CD14-positive monocyte (primary cell): Measurements from ENCODE around the gene KRAS. TPM values are rescaled to one million over a fixed set of nuclear protein-coding genes. Genes with fewer than 3 reads are reported as not detected.
A peak's percentile ranks its signal among the peaks of the same experiment; 100 is the strongest.

Experiments
- DNase-seq, 3 donors: peaks; one replicate each; pipeline ENCODE4 v3.0.0-alpha.2; 2011 to 2022
- H2AFZ ChIP-seq: 2 replicates; pipeline ENCODE4 v1.6.0; 2012; ENCODE audit warnings: mild to moderate bottlenecking, low read depth, low read length, inconsistent platforms; ENCODE audit not compliant: insufficient read depth, poor library complexity, severe bottlenecking
- H3K27ac ChIP-seq, 2 donors: 1 replicate in 1 of 2; 2 replicates in 1 of 2; pipeline ENCODE4 v1.5.1; 2012 to 2013; ENCODE audit warnings: low read length in 2 of 2, control low read depth in 1 of 2, inconsistent platforms in 1 of 2, low read depth in 1 of 2, mild to moderate bottlenecking in 1 of 2
- H3K27me3 ChIP-seq, 2 donors: one replicate each; pipeline versions ENCODE4 v1.6.0 to v1.6.1; 2011 to 2013; ENCODE audit warnings: low read length in 2 of 2; ENCODE audit not compliant: control insufficient read depth in 2 of 2, insufficient read depth in 2 of 2
- H3K36me3 ChIP-seq, 2 donors: replicated peaks in 1 of 2; 1 replicate in 1 of 2; 2 replicates in 1 of 2; pipeline versions ENCODE4 v1.5.1 to v1.6.1; 2012 to 2013; ENCODE audit warnings: low read length in 2 of 2, control low read depth in 1 of 2, inconsistent platforms in 1 of 2, mild to moderate bottlenecking in 1 of 2; ENCODE audit not compliant: insufficient read depth in 2 of 2, control insufficient read depth in 1 of 2
- H3K4me1 ChIP-seq, 2 donors: 1 replicate in 1 of 2; 2 replicates in 1 of 2; pipeline versions ENCODE4 v1.5.1 to v1.6.1; 2012 to 2013; ENCODE audit warnings: low read length in 2 of 2, control low read depth in 1 of 2, inconsistent platforms in 1 of 2, mild to moderate bottlenecking in 1 of 2, moderate library complexity in 1 of 2; ENCODE audit not compliant: insufficient read depth in 2 of 2, control insufficient read depth in 1 of 2
- H3K4me2 ChIP-seq: replicated peaks from 2 replicates; pipeline ENCODE3; 2012; ENCODE audit warnings: low read length, moderate library complexity, mild to moderate bottlenecking; ENCODE audit not compliant: poor library complexity, severe bottlenecking; ENCODE audit errors: extremely low read depth
- H3K4me3 ChIP-seq, 3 experiments: fragments of 200-600 bp in 1 of 3; sonication (generic) in 1 of 3; replicated peaks in 1 of 3; 1 replicate in 2 of 3; 2 replicates in 1 of 3; pipeline ENCODE4 v1.5.1; 2011 to 2013; ENCODE audit warnings: low read length in 3 of 3, mild to moderate bottlenecking in 3 of 3, control low read depth in 2 of 3, low read depth in 2 of 3, inconsistent platforms in 1 of 3, moderate library complexity in 1 of 3
- H3K79me2 ChIP-seq: 2 replicates; pipeline ENCODE4 v1.6.0; 2012; ENCODE audit warnings: mild to moderate bottlenecking, control low read depth, inconsistent platforms, low read length, moderate library complexity; ENCODE audit not compliant: insufficient read depth
- H3K9ac ChIP-seq: 2 replicates; pipeline ENCODE4 v1.6.0; 2017; ENCODE audit warnings: low read length, mild to moderate bottlenecking; ENCODE audit not compliant: insufficient read depth, poor library complexity, severe bottlenecking
- H3K9me3 ChIP-seq, 2 donors: replicated peaks in 1 of 2; 1 replicate in 1 of 2; 2 replicates in 1 of 2; pipeline versions ENCODE4 v1.5.1 to v1.6.1; 2012 to 2013; ENCODE audit warnings: low read length in 2 of 2, control low read depth in 1 of 2; ENCODE audit not compliant: control insufficient read depth in 1 of 2, insufficient read depth in 1 of 2
- H4K20me1 ChIP-seq: 2 replicates; pipeline ENCODE4 v1.6.0; 2012; ENCODE audit warnings: mild to moderate bottlenecking, low read length, control low read depth, moderate library complexity; ENCODE audit not compliant: insufficient read depth
- H3K27ac Mint-ChIP-seq, 7 donors: one replicate each; pipeline ENCODE4 v1.8.0; 2020; ENCODE audit warnings: mild to moderate bottlenecking in 7 of 7, mixed read lengths in 7 of 7, moderate library complexity in 6 of 7, inconsistent platforms in 2 of 7
- H3K27me3 Mint-ChIP-seq, 3 donors: one replicate each; pipeline ENCODE4 v1.8.0; 2021 to 2022; ENCODE audit warnings: low read depth in 3 of 3, mild to moderate bottlenecking in 3 of 3, mixed read lengths in 3 of 3, moderate library complexity in 3 of 3, inconsistent platforms in 1 of 3
- H3K36me3 Mint-ChIP-seq, 2 donors: one replicate each; pipeline ENCODE4 v1.8.0; 2020; ENCODE audit warnings: mixed read lengths in 2 of 2, inconsistent platforms in 1 of 2, mild to moderate bottlenecking in 1 of 2
- H3K4me1 Mint-ChIP-seq: one replicate; pipeline ENCODE4 v1.8.0; 2020; ENCODE audit warnings: mild to moderate bottlenecking, mixed read lengths
- H3K4me3 Mint-ChIP-seq, 2 donors: one replicate each; pipeline ENCODE4 v1.8.0; 2020; ENCODE audit warnings: mild to moderate bottlenecking in 2 of 2, mixed read lengths in 2 of 2, moderate library complexity in 1 of 2
- H3K9me3 Mint-ChIP-seq, 7 donors: one replicate each; pipeline ENCODE4 v1.8.0; 2020 to 2022; ENCODE audit warnings: mixed read lengths in 7 of 7, mild to moderate bottlenecking in 6 of 7, moderate library complexity in 6 of 7, inconsistent platforms in 2 of 7
- CTCF ChIP-seq: fragments of 200-600 bp; IDR thresholded peaks from one replicate; pipeline ENCODE4 v1.8.0; 2022; ENCODE audit warnings: antibody characterized with exemption, mild to moderate bottlenecking
- WGBS: methylation state at CpG from one replicate; pipeline ENCODE4 v1.1.5; 2013; ENCODE audit warnings: missing lambda C conversion rate; ENCODE audit not compliant: insufficient coverage; 5-methylcytosine and 5-hydroxymethylcytosine counted together
- intact Hi-C, 2 donors: fragments of 100-400 bp; cut with micrococcal nuclease; formaldehyde crosslinking; loops; one replicate each; pipeline versions ENCODE4 v1.15.0 to v1.15.1; 2023
- polyA plus RNA-seq, 3 donors: library from polyadenylated mRNA; depleted of rRNA in 1 of 3; unstranded in 2 of 3; stranded (reverse) in 1 of 3; fragments of 300-500 nt in 2 of 3; fragments of >200 nt in 1 of 3; fragmentation: Illumina TruSeq in 2 of 3; gene quantifications; 1 replicate in 2 of 3; 2 replicates in 1 of 3; pipeline ENCODE4 v1.2.3, GENCODE V29; 2012 to 2021

The KRAS gene
- polyA plus RNA-seq, 3 donors: 12.1 to 37.4 (median 33.0) TPM

- no peak for TF ChIP-seq CTCF
- no peak for DNase-seq
- Histone ChIP-seq H3K27ac (no peak overlapping the region), H3K36me3 (peaks cover 13 to 31% of the 10 kb centered on the region in 2 donors), H3K4me2 (no peak overlapping the region), H4K20me1 (peaks cover 50% of the 10 kb centered on the region), H3K9me3 (no peaks in the 10 kb centered on the region), H3K4me3 (no peak overlapping the region), H3K79me2 (peaks cover 65% of the 10 kb centered on the region), H3K27me3 (no peaks in the 10 kb centered on the region), H3K4me1 (peaks cover 13 to 22% of the 10 kb centered on the region in 2 donors), H2AFZ (no peak overlapping the region), H3K9ac (no peak overlapping the region)
- H3K36me3 Mint-ChIP-seq: peaks cover 21 to 38% of the 10 kb centered on the region in 2 donors
- H3K4me1 Mint-ChIP-seq: peaks cover 28% of the 10 kb centered on the region
- peaks cover 0 to 9% (median 2%) of the 10 kb centered on the region in 3 donors for H3K27me3 Mint-ChIP-seq
- no peak overlapping the region for H3K27ac Mint-ChIP-seq
- H3K4me3 Mint-ChIP-seq: peak overlapping the region in 1 of 2 donors; percentile 91
- no peaks in the 10 kb centered on the region for H3K9me3 Mint-ChIP-seq
- intact Hi-C loops: loop anchor here (10.0 kb wide), 2 partner anchors 54 to 86 kb away; partner anchors contain the start of genes DNAI7 (in 1 of the 2) and ETFRF1 (in 1 of the 2)
- WGBS: no CpG with 5 or more reads among the region's 1 CpG
Observed at GRCh38 chr12:25248732-25249131, 2.0 kb downstream of the KRAS start.

GRCh38 chr12:25248137-25248536 lies 2.6 kb downstream of the KRAS start:
- no peak for TF ChIP-seq CTCF
- peaks cover 0 to 9% (median 2%) of the 10 kb centered on the region in 3 donors for H3K27me3 Mint-ChIP-seq
- Histone ChIP-seq H4K20me1 (peaks cover 55% of the 10 kb centered on the region), H3K9me3 (no peaks in the 10 kb centered on the region), H2AFZ (no peak overlapping the region), H3K79me2 (peaks cover 70% of the 10 kb centered on the region), H3K27ac (no peak overlapping the region), H3K4me2 (no peak overlapping the region), H3K36me3 (peaks cover 14 to 37% of the 10 kb centered on the region in 2 donors), H3K9ac (no peak overlapping the region), H3K4me1 (peaks cover 13 to 22% of the 10 kb centered on the region in 2 donors), H3K27me3 (no peaks in the 10 kb centered on the region), H3K4me3 (no peak overlapping the region)
- intact Hi-C loops: loop anchor here (10.0 kb wide), 2 partner anchors 53 to 87 kb away; partner anchors contain the start of genes DNAI7 (in 1 of the 2) and ETFRF1 (in 1 of the 2)
- DNase-seq: no peak
- H3K4me1 Mint-ChIP-seq: peaks cover 24% of the 10 kb centered on the region
- 98% methylated on average over 9 of the region's 20 CpGs for WGBS
- H3K4me3 Mint-ChIP-seq: no peak overlapping the region
- H3K36me3 Mint-ChIP-seq: peaks cover 26 to 43% of the 10 kb centered on the region in 2 donors
- H3K27ac Mint-ChIP-seq: peak overlapping the region in 1 of 7 donors; percentile 37
- H3K9me3 Mint-ChIP-seq: no peaks in the 10 kb centered on the region
